GM12878 (cell line): ENCODE data around the gene TRIM41. TPM values are rescaled to one million over a fixed set of nuclear protein-coding genes. Genes with fewer than 3 reads are reported as not detected.

Experiments
- ASH2L ChIP-seq: fragments of 300-600, 200-600 bp; sonication (generic); IDR thresholded peaks from 2 replicates; pipeline ENCODE4 v1.6.1; 2017; ENCODE audit warnings: low read depth, mild to moderate bottlenecking, borderline replicate concordance
- BACH1 ChIP-seq: fragments of 450-650 bp; IDR thresholded peaks from 2 replicates; pipeline ENCODE4 v1.6.1; 2017; ENCODE audit warnings: mild to moderate bottlenecking, borderline replicate concordance
- BCL11A ChIP-seq: IDR thresholded peaks from 2 replicates; pipeline ENCODE4 v1.6.1; 2011; ENCODE audit warnings: low read depth, low read length
- LARP7 ChIP-seq: fragments of 450-650 bp; IDR thresholded peaks from 2 replicates; pipeline ENCODE4 v1.6.1; 2017; ENCODE audit warnings: mild to moderate bottlenecking
- MAX ChIP-seq: IDR thresholded peaks from 2 replicates; pipeline ENCODE4 v1.6.1; 2012; ENCODE audit warnings: low read depth, low read length, improper control_type of control experiment
- MXI1 ChIP-seq: fragments of 150-350 bp; IDR thresholded peaks from 2 replicates; pipeline ENCODE4 v1.6.1; 2011; ENCODE audit warnings: low read depth, mild to moderate bottlenecking, inconsistent platforms, low read length, improper control_type of control experiment
- SKIL ChIP-seq: fragments of 450-650 bp; IDR thresholded peaks from 2 replicates; pipeline ENCODE4 v1.6.1; 2017; ENCODE audit warnings: mild to moderate bottlenecking, low read depth, inconsistent platforms; ENCODE audit not compliant: poor library complexity, severe bottlenecking
- SMAD5 ChIP-seq: IDR thresholded peaks from 2 replicates; pipeline ENCODE4 v1.6.1; 2016; ENCODE audit warnings: antibody characterized with exemption, low read depth
- SMARCA5 ChIP-seq: fragments of 450-650 bp; IDR thresholded peaks from 2 replicates; pipeline ENCODE4 v1.6.1; 2017; ENCODE audit warnings: mild to moderate bottlenecking
- SREBF2 ChIP-seq: IDR thresholded peaks from 2 replicates; pipeline ENCODE4 v1.6.1; 2012; ENCODE audit warnings: mild to moderate bottlenecking, low read length
- SRF ChIP-seq, 2 experiments: IDR thresholded peaks; 2 replicates each; pipeline ENCODE4 v1.6.1; 2011; ENCODE audit warnings: low read depth in 2 of 2, low read length in 2 of 2, mild to moderate bottlenecking in 1 of 2, moderate library complexity in 1 of 2
- WRNIP1 ChIP-seq: IDR thresholded peaks from 2 replicates; pipeline ENCODE4 v1.6.1; 2011; ENCODE audit warnings: low read depth, low read length, improper control_type of control experiment, borderline replicate concordance
- ZBTB11 ChIP-seq: fragments of 450-650 bp; formaldehyde crosslinking; IDR thresholded peaks from 2 replicates; pipeline ENCODE4 v1.5.0; 2022; ENCODE audit warnings: mild to moderate bottlenecking, missing genetic modification characterization
- ZBTB40 ChIP-seq: fragments of 450-650 bp; IDR thresholded peaks from 2 replicates; pipeline ENCODE4 v1.6.1; 2016; ENCODE audit warnings: mild to moderate bottlenecking, moderate library complexity, borderline replicate concordance
- ZNF207 ChIP-seq: fragments of 450-650 bp; IDR thresholded peaks from 2 replicates; pipeline ENCODE4 v1.6.1; 2014; ENCODE audit warnings: antibody characterized with exemption, mild to moderate bottlenecking, borderline replicate concordance
- polyA plus RNA-seq, 11 experiments: library from polyadenylated mRNA; depleted of rRNA in 4 of 11; unstranded in 6 of 11; stranded (reverse) in 5 of 11; fragments of >200 nt; fragmentation: Nextera tagmentation in 4 of 11; fragmentation: Illumina TruSeq in 1 of 11; extraction: Ambion mirVana in 4 of 11; extraction: Trizol in 1 of 11; gene quantifications; 1 replicate in 1 of 11; 2 replicates in 10 of 11; pipeline versions ENCODE4 v1.2.1 to v1.2.3, GENCODE V29; 2011 to 2016; ENCODE audit warnings: inconsistent platforms in 2 of 11, missing spikeins in 2 of 11, low read depth in 1 of 11
- total RNA-seq, 4 experiments: library from RNA; depleted of rRNA in 3 of 4; stranded (reverse); fragments of >200 nt in 3 of 4; fragmentation: Illumina TruSeq in 1 of 4; extraction: Trizol in 1 of 4; gene quantifications; 2 replicates each; pipeline versions ENCODE4 v1.2.1 to v1.2.3, GENCODE V29; 2013 to 2021

TRIM41 gene
- total and polyA plus RNA-seq, 10 of the 15 experiments (the other 5 are each of a cell fraction or from before 2014, with no cell fraction given) = 1.0 to 28.9 (median 10.6) TPM

- TF ChIP-seq ZBTB11 (CRISPR knock-in tag) (no peak), MAX (peak; percentile 80), SREBF2 (no peak), ZBTB40 (no peak; the same call in 1 of the 2 replicates), SRF (IDR thresholded peaks at IDR 0.05; ENCODE audit: low read depth in 2 of 2, low read length in 2 of 2) (peak in 1 of 2 experiments; percentile 83; a peak in 2 of 4 replicates), MXI1 (peak; percentile 75), WRNIP1 (no peak), ASH2L (no peak), LARP7 (peak; percentile 46), SMARCA5 (0 out of 2 replicates have a peak, but pooled peaks have one; percentile 53), SMAD5 (peak; percentile 77), BCL11A (peak; percentile 7; the same call in 1 of the 2 replicates), SKIL (no peak), BACH1 (peak; percentile 79), ZNF207 (peak; percentile 45; the same call in 1 of the 2 replicates)
Observed at GRCh38 chr5:181260720-181261319, 37.7 kb downstream of the TRIM41 start, which contains the start of gene TRIM52 (continued).
